ENCODE measurements around the gene GLP1R.

Gene GLP1R

GRCh38 chr6:39065561-39065960 lies 17.0 kb downstream of the GLP1R start:
- Histone ChIP-seq H3K9ac (ENCODE audit: low read depth, low read length) (no peak overlapping the region), H3K36me3 (ENCODE audit: insufficient read depth, low read length) (no peaks in the 10 kb centered on the region), H3K27me3 (ENCODE audit: insufficient read depth, low read length) (no peaks in the 10 kb centered on the region), H3K27ac (ENCODE audit: low read depth, low read length) (no peak overlapping the region), H3K9me3 (ENCODE audit: insufficient read depth, low read depth, low read length) (peaks cover 2% of the 10 kb centered on the region; the same call in 1 of the 2 replicates), H3K4me3 (ENCODE audit: low read length) (no peak overlapping the region), H3K4me1 (ENCODE audit: insufficient read depth, low read length) (no peaks in the 10 kb centered on the region)
- 92% methylated on average over 8 of the region's 8 CpGs for WGBS

GRCh38 chr6:39068391-39068790 lies 19.8 kb downstream of the GLP1R start:
- no peaks in the 10 kb centered on the region for H3K27me3 ChIP-seq (ENCODE audit: insufficient read depth, low read length)
- H3K9ac ChIP-seq (ENCODE audit: low read depth, low read length): no peak overlapping the region
- WGBS: 83% methylated on average over 7 of the region's 7 CpGs
- peaks cover 2% of the 10 kb centered on the region; the same call in 1 of the 2 replicates for H3K9me3 ChIP-seq (ENCODE audit: insufficient read depth, low read depth, low read length)
- peaks cover 5% of the 10 kb centered on the region; the same call in 1 of the 2 replicates for H3K4me1 ChIP-seq (ENCODE audit: insufficient read depth, low read length)
- H3K27ac ChIP-seq (ENCODE audit: low read depth, low read length): no peak overlapping the region
- no peaks in the 10 kb centered on the region for H3K36me3 ChIP-seq (ENCODE audit: insufficient read depth, low read length)
- no peak overlapping the region for H3K4me3 ChIP-seq (ENCODE audit: low read length)

- Histone ChIP-seq H3K27ac (ENCODE audit: low read depth, low read length) (no peak overlapping the region), H3K36me3 (ENCODE audit: insufficient read depth, low read length) (no peaks in the 10 kb centered on the region), H3K4me3 (ENCODE audit: low read length) (no peak overlapping the region), H3K27me3 (ENCODE audit: insufficient read depth, low read length) (no peaks in the 10 kb centered on the region; the same call in 1 of the 2 replicates), H3K9me3 (ENCODE audit: insufficient read depth, low read depth, low read length) (peaks cover 2% of the 10 kb centered on the region; the same call in 1 of the 2 replicates), H3K9ac (ENCODE audit: low read depth, low read length) (no peak overlapping the region), H3K4me1 (ENCODE audit: insufficient read depth, low read length) (peaks cover 5% of the 10 kb centered on the region; the same call in 1 of the 2 replicates)
- 95% methylated on average over 9 of the region's 9 CpGs for WGBS
These were observed 24.2 kb downstream of the GLP1R start for GRCh38 chr6:39072830-39073229.

DNA sequence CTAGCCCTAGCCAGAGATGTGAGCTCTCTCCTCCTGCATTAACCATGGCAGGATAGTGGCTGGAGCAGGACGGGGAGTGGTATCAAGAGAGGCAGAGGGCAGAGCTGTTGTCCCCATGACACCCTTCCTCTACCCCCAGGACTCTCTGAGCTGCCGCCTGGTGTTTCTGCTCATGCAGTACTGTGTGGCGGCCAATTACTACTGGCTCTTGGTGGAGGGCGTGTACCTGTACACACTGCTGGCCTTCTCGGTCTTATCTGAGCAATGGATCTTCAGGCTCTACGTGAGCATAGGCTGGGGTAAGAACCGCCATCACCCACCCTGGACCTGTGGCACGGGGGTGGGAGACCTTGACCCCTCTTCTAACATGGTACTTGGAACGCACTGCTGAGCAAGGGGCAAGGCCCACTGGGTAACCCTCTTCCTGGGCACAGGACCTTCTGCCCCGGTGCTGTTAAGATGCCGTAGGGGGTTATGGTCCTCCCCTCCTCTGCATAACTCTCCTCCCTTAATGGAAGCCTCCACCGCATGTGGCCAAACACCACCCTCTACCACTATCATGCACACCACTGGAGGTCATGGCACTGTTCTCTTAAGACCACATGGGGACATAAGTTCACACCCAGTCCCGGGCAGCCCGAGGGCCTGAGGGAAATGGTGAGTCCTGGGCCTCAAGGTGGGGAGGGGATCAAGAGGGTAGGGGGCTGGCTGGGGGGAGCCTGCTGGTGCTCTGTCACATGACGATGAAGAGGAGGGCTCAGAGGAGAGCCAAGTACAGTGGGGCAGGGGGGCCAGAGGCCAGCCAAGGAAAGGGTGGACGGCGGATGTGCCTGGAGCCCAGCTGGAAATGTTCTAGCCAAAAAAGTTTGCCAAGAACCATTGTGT lies 25.1 kb downstream of the GLP1R start:
- H3K4me1 ChIP-seq (ENCODE audit: insufficient read depth, low read length): peaks cover 5% of the 10 kb centered on the region; the same call in 1 of the 2 replicates
- no peaks in the 10 kb centered on the region; the same call in 1 of the 2 replicates for H3K27me3 ChIP-seq (ENCODE audit: insufficient read depth, low read length)
- peaks cover 2% of the 10 kb centered on the region; the same call in 1 of the 2 replicates for H3K9me3 ChIP-seq (ENCODE audit: insufficient read depth, low read depth, low read length)
- 93% methylated on average over 17 of the region's 17 CpGs for WGBS
- no peak overlapping the region for H3K9ac ChIP-seq (ENCODE audit: low read depth, low read length)
- H3K27ac ChIP-seq (ENCODE audit: low read depth, low read length): no peak overlapping the region
- no peaks in the 10 kb centered on the region for H3K36me3 ChIP-seq (ENCODE audit: insufficient read depth, low read length)
- no peak overlapping the region for H3K4me3 ChIP-seq (ENCODE audit: low read length)

DNA sequence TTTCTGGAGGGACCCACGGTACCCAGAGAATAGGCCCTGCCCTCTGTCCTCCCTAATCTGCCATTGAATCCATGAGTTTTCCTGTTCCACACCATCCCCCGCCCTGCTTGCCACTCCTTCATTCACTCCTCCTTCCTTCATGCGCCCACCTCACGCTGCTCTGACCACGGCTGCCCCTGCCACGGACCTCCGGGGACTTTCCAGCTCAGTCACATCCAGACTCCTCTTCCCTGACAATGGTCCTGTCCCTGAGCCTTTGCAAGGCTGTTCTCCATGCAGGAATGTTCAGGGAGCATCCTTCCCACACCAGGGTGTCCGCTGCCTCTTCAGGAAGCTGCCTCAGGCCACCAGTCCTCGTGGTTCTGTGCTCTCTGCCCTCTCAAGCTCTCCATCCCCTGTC lies 25.9 kb downstream of the GLP1R start:
- peaks cover 5% of the 10 kb centered on the region; the same call in 1 of the 2 replicates for H3K4me1 ChIP-seq (ENCODE audit: insufficient read depth, low read length)
- H3K27me3 ChIP-seq (ENCODE audit: insufficient read depth, low read length): no peaks in the 10 kb centered on the region; the same call in 1 of the 2 replicates
- 82% methylated on average over 9 of the region's 9 CpGs for WGBS
- no peak overlapping the region for H3K4me3 ChIP-seq (ENCODE audit: low read length)
- peaks cover 2% of the 10 kb centered on the region; the same call in 1 of the 2 replicates for H3K9me3 ChIP-seq (ENCODE audit: insufficient read depth, low read depth, low read length)
- H3K27ac ChIP-seq (ENCODE audit: low read depth, low read length): no peak overlapping the region
- no peaks in the 10 kb centered on the region for H3K36me3 ChIP-seq (ENCODE audit: insufficient read depth, low read length)
- H3K9ac ChIP-seq (ENCODE audit: low read depth, low read length): no peak overlapping the region

- no peaks in the 10 kb centered on the region; the same call in 1 of the 2 replicates for H3K27me3 ChIP-seq (ENCODE audit: insufficient read depth, low read length)
- H3K27ac ChIP-seq (ENCODE audit: low read depth, low read length): no peak overlapping the region
- H3K9ac ChIP-seq (ENCODE audit: low read depth, low read length): no peak overlapping the region
- no peaks in the 10 kb centered on the region for H3K36me3 ChIP-seq (ENCODE audit: insufficient read depth, low read length)
- WGBS: 82% methylated on average over 12 of the region's 12 CpGs
- H3K4me1 ChIP-seq (ENCODE audit: insufficient read depth, low read length): peaks cover 5% of the 10 kb centered on the region; the same call in 1 of the 2 replicates
- no peak overlapping the region for H3K4me3 ChIP-seq (ENCODE audit: low read length)
- peaks cover 2% of the 10 kb centered on the region; the same call in 1 of the 2 replicates for H3K9me3 ChIP-seq (ENCODE audit: insufficient read depth, low read depth, low read length)
These were observed 26.6 kb downstream of the GLP1R start for GRCh38 chr6:39075010-39075686.

GRCh38 chr6:39075807-39076622 lies 27.4 kb downstream of the GLP1R start:
- Histone ChIP-seq H3K4me1 (ENCODE audit: insufficient read depth, low read length) (peaks cover 5% of the 10 kb centered on the region; the same call in 1 of the 2 replicates), H3K9me3 (ENCODE audit: insufficient read depth, low read depth, low read length) (no peaks in the 10 kb centered on the region), H3K9ac (ENCODE audit: low read depth, low read length) (no peak overlapping the region), H3K27me3 (ENCODE audit: insufficient read depth, low read length) (no peaks in the 10 kb centered on the region; the same call in 1 of the 2 replicates), H3K4me3 (ENCODE audit: low read length) (no peak overlapping the region), H3K36me3 (ENCODE audit: insufficient read depth, low read length) (no peaks in the 10 kb centered on the region), H3K27ac (ENCODE audit: low read depth, low read length) (no peak overlapping the region)
- WGBS: 89% methylated on average over 11 of the region's 11 CpGs

GRCh38 chr6:39076623-39077535 lies 28.3 kb downstream of the GLP1R start:
- H3K4me1 ChIP-seq (ENCODE audit: insufficient read depth, low read length): peaks cover 5% of the 10 kb centered on the region; the same call in 1 of the 2 replicates
- no peak overlapping the region for H3K4me3 ChIP-seq (ENCODE audit: low read length)
- 89% methylated on average over 8 of the region's 9 CpGs for whole genome bisulfite sequencing
- no peak overlapping the region for H3K27ac ChIP-seq (ENCODE audit: low read depth, low read length)
- H3K36me3 ChIP-seq (ENCODE audit: insufficient read depth, low read length): no peaks in the 10 kb centered on the region
- H3K9me3 ChIP-seq (ENCODE audit: insufficient read depth, low read depth, low read length): no peaks in the 10 kb centered on the region
- H3K9ac ChIP-seq (ENCODE audit: low read depth, low read length): no peak overlapping the region
- no peaks in the 10 kb centered on the region; the same call in 1 of the 2 replicates for H3K27me3 ChIP-seq (ENCODE audit: insufficient read depth, low read length)

DNA sequence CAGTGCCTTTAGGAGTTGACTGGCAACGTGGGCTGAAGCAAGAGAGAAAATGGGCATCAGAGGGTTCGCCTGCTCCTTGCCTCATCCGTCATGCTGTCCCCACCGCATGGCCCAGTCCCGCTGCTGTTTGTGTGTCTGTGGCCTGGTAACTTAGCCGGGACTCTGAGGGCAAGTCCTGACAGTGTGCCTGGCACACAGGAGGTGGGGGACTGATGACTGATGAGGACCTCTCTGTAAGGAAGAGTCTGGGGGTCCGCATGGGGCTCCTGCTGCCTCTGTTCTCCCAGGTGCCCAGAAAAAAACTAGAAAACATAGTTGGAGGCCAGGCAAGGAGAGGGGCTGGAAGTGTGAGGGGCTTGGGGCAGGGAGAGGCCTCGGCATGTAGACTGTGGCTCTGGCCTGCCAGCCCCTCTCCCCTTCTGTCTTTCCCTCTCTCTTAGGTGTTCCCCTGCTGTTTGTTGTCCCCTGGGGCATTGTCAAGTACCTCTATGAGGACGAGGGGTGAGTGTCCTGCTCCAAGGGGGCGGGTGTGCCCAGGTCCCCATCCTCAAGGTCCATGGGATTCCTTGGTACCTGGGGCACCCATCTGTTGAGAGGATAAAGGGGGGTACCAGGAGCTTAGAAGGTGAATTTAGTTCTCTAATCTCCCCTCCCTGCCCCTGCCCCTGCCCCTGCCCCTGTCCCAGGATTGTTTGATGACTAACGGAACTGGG lies 29.5 kb downstream of the GLP1R start:
- WGBS: 86% methylated on average over 11 of the region's 11 CpGs
- H3K4me3 ChIP-seq (ENCODE audit: low read length): no peak overlapping the region
- H3K9ac ChIP-seq (ENCODE audit: low read depth, low read length): no peak overlapping the region
- H3K4me1 ChIP-seq (ENCODE audit: insufficient read depth, low read length): no peaks in the 10 kb centered on the region
- no peaks in the 10 kb centered on the region for H3K9me3 ChIP-seq (ENCODE audit: insufficient read depth, low read depth, low read length)
- no peaks in the 10 kb centered on the region for H3K36me3 ChIP-seq (ENCODE audit: insufficient read depth, low read length)
- H3K27ac ChIP-seq (ENCODE audit: low read depth, low read length): no peak overlapping the region
- H3K27me3 ChIP-seq (ENCODE audit: insufficient read depth, low read length): no peaks in the 10 kb centered on the region; the same call in 1 of the 2 replicates
